Body of pancreas (tissue), 4 donors: ENCODE results near the gene AP5B1. TPM values are rescaled to one million over a fixed set of nuclear protein-coding genes. Genes with fewer than 3 reads are reported as not detected.

ENCODE experiments used
- ATAC-seq: fragments of 150-250 bp; one replicate; pipeline ENCODE4 v1.9.1; 2016
- DNase-seq, 4 donors: peaks; one replicate each; pipeline ENCODE4 v3.0.0-alpha.2; 2019
- H3K27ac ChIP-seq, 4 donors: fragments of 200-600 bp; sonication (generic); 1 replicate in 3 of 4; 2 replicates in 1 of 4; pipeline versions ENCODE4 v1.5.1 to v1.6.1; 2016 to 2019; ENCODE audit warnings: mild to moderate bottlenecking in 1 of 4, mixed read lengths in 1 of 4, moderate library complexity in 1 of 4
- H3K27me3 ChIP-seq, 2 donors: fragments of 200-600 bp; sonication (generic); one replicate each; pipeline ENCODE4 v1.6.0; 2016; ENCODE audit warnings: mild to moderate bottlenecking in 1 of 2
- H3K36me3 ChIP-seq, 2 donors: fragments of 200-600 bp; sonication (generic); replicated peaks in 1 of 2; 2 replicates each; pipeline ENCODE4 v1.5.1; 2016; ENCODE audit warnings: low read depth in 2 of 2; ENCODE audit not compliant: insufficient read depth in 1 of 2
- H3K4me1 ChIP-seq: fragments of 200-600 bp; sonication (generic); one replicate; pipeline ENCODE4 v1.6.0; 2016
- H3K4me3 ChIP-seq, 2 donors: fragments of 200-600 bp; sonication (generic); 1 replicate in 1 of 2; 2 replicates in 1 of 2; pipeline ENCODE4 v1.5.1; 2016 to 2019
- H3K9me3 ChIP-seq, 3 donors: fragments of 200-600 bp; sonication (generic); 1 replicate in 2 of 3; 2 replicates in 1 of 3; pipeline ENCODE4 v1.5.1; 2016
- POLR2A ChIP-seq, 3 donors: fragments of 450-650 bp; IDR thresholded peaks; one replicate each; pipeline ENCODE4 v1.6.1; 2016; ENCODE audit warnings: antibody characterized with exemption in 3 of 3, mild to moderate bottlenecking in 2 of 3
- WGBS, 2 donors: methylation state at CpG; one replicate each; pipeline ENCODE4 v1.1.5; 2017; 5-methylcytosine and 5-hydroxymethylcytosine counted together
- intact Hi-C: fragments of 100-400 bp; cut with DNase I; formaldehyde crosslinking; loops from one replicate; pipeline ENCODE4 v1.15.1; 2023
- total RNA-seq, 2 donors: library from RNA; depleted of rRNA; stranded (reverse); fragments of >200 nt; gene quantifications; one replicate each; pipeline ENCODE4 v1.1.0, GENCODE V29; 2016
- TF ChIP-seq, protein P1 (sequence below), 7 experiments: fragments of 450-650 bp in 4 of 7; fragments of 200-600 bp in 3 of 7; sonication (generic) in 3 of 7; IDR thresholded peaks; one replicate each; pipeline ENCODE4 v1.5.1; 2016 to 2019; ENCODE audit warnings: antibody characterized with exemption in 7 of 7

Gene AP5B1
- total RNA-seq, 2 donors from 2014 or later = 18.2 to 33.9 TPM

DNA sequence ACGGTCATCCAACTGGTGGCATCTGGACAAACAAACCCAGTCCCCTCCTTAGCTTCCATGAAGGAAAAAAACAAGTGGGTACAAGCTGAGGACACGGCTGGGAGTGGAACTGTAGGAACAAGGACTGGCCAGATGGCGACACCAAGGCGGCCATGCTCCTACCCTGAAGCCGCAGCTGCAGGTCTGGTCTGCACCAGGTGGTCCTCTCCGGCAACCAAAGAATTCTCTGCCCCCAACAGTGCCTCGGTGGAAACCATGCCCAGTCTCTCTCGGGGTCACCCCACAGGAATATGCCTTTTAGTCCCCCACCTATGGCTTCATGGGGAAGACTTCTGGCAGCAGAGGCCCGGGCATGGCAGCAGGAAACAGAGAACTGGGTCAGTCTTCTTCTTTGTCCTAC, 28.7 kb upstream of the AP5B1 start:
- ATAC-seq = no peak
- WGBS, 2 donors = 72 to 78% methylated on average over 7 to 9 of the region's 9 CpGs
- TF ChIP-seq, protein P1, sequence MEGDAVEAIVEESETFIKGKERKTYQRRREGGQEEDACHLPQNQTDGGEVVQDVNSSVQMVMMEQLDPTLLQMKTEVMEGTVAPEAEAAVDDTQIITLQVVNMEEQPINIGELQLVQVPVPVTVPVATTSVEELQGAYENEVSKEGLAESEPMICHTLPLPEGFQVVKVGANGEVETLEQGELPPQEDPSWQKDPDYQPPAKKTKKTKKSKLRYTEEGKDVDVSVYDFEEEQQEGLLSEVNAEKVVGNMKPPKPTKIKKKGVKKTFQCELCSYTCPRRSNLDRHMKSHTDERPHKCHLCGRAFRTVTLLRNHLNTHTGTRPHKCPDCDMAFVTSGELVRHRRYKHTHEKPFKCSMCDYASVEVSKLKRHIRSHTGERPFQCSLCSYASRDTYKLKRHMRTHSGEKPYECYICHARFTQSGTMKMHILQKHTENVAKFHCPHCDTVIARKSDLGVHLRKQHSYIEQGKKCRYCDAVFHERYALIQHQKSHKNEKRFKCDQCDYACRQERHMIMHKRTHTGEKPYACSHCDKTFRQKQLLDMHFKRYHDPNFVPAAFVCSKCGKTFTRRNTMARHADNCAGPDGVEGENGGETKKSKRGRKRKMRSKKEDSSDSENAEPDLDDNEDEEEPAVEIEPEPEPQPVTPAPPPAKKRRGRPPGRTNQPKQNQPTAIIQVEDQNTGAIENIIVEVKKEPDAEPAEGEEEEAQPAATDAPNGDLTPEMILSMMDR (IDR thresholded peaks at IDR 0.05) = no peak
- no peak for TF ChIP-seq POLR2A (IDR thresholded peaks at IDR 0.05)
- Histone ChIP-seq H3K4me1 (no peaks in the 10 kb centered on the region), H3K36me3 (no peaks in the 10 kb centered on the region), H3K4me3 (no peak overlapping the region), H3K27me3 (peaks cover 0 to 7% of the 10 kb centered on the region in 2 donors), H3K27ac (no peak overlapping the region), H3K9me3 (no peaks in the 10 kb centered on the region)
- intact Hi-C loops = no loop called here
- no peak for DNase-seq

DNA sequence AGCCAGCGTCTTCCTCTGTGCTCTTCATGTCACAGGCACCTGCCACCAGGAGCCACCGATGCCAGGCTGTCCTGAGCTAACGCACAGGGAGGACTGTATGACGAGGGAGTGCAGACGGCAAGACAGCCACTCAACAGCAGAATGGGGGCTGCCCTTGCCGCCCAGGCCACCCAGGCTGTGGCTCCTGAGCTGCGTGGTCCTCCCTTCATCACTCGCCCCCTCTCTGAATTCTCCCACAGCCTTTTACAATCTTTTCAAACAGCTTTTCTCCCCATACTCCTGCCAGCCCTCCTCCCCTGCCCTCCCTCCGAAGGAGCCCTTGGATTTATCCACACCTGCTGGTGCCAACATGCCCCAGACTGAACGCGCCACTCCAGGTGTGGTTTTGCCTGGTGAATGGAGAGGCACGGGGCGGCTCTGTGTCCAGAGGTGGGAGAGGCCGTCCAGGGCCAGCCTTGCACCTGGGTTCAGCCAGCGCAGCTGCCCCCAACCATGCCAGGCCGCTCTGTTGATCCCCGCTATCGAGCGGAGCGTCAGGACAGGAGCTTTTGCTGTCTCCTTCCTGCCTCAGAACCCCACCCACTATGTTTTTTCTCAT, 28.1 kb upstream of the AP5B1 start:
- peak; percentile 7 for ATAC-seq
- intact Hi-C loops = no loop called here
- H3K4me3 ChIP-seq = no peak overlapping the region
- WGBS, 2 donors = 43 to 55% methylated on average over 20 of the region's 20 CpGs
- H3K4me1 ChIP-seq = no peaks in the 10 kb centered on the region
- no peak overlapping the region for H3K27ac ChIP-seq
- H3K36me3 ChIP-seq = no peaks in the 10 kb centered on the region
- no peak for TF ChIP-seq POLR2A (IDR thresholded peaks at IDR 0.05)
- TF ChIP-seq, protein P1 (IDR thresholded peaks at IDR 0.05) = no peak
- peaks cover 0 to 13% of the 10 kb centered on the region in 2 donors for H3K27me3 ChIP-seq
- DNase-seq = peak in 1 of 4 donors; percentile 49
- H3K9me3 ChIP-seq = no peaks in the 10 kb centered on the region

DNA sequence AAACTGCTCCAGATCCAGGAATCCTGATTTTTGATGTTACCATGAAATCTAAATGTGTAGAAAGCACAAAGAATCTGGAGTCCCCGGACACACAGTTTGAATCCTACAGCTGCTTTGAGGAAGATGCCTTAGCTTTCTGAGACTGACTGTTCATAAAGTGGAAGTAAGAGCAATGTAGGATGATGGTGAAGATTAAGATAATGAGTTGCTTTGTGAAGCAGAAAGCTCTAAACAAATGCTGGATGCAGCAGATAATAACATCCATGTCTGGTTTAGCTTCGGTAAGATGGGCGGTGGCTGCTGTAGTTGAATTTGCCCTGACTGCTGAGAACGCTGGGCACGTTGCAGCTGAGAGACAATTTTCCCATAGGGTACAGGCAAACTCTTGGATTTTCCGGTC, 26.2 kb upstream of the AP5B1 start:
- peaks cover 0 to 20% of the 10 kb centered on the region in 2 donors for H3K27me3 ChIP-seq

DNA sequence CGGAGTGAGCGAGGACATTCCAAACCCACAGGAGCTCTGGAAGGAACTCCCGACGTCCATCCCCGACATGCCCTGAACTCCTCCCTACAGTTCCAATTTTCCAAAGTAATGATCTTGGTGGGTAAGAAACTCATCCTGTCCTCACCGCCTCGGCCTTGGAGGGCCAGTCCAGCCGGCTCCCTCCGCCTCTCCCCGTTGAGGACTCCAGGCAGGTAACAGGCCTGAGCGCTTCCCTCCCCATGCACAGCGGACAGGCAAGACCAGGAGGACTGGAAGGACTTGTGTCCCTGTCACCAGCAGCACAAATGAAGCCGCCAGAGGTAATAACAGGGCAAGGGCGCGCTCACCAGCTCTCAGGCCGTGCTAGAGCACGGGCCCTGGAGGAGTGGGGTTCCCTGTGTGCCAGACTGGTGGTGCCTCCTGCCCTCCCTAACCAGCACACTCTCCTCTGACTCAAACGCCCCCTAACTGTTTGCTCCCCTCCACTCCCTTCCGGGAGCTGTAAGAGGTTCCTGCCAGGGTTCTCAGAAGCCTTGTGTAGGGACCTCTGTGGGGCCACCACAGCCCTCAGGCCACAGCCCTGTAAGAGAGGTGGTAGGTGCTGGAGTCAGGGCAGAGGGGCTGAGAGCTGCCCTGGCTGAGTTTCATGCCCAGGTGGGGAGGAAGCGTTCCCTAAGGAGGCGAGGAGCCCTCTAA, 23.2 kb upstream of the AP5B1 start:
- no peak for ATAC-seq
- TF ChIP-seq, protein P1 (IDR thresholded peaks at IDR 0.05) = no peak
- TF ChIP-seq POLR2A (IDR thresholded peaks at IDR 0.05) = no peak
- Histone ChIP-seq H3K36me3 (no peaks in the 10 kb centered on the region), H3K4me1 (no peaks in the 10 kb centered on the region), H3K27ac (no peak overlapping the region), H3K4me3 (no peak overlapping the region), H3K27me3 (peaks cover 0 to 20% of the 10 kb centered on the region in 2 donors), H3K9me3 (no peaks in the 10 kb centered on the region)
- intact Hi-C loops = no loop called here
- WGBS, 2 donors = 47 to 60% methylated on average over 7 to 21 of the region's 21 CpGs
- no peak for DNase-seq

More for the DNA sequence above, 26.2 kb upstream of the AP5B1 start:
- no peak overlapping the region for H3K4me3 ChIP-seq
- H3K36me3 ChIP-seq = no peaks in the 10 kb centered on the region
- no peaks in the 10 kb centered on the region for H3K4me1 ChIP-seq
- intact Hi-C loops = no loop called here
- TF ChIP-seq, protein P1 (IDR thresholded peaks at IDR 0.05) = no peak
- no peak for TF ChIP-seq POLR2A (IDR thresholded peaks at IDR 0.05)
- no peaks in the 10 kb centered on the region for H3K9me3 ChIP-seq
- no peak for ATAC-seq
- no peak for DNase-seq
- H3K27ac ChIP-seq = no peak overlapping the region
- 57 to 61% methylated on average over 6 of the region's 6 CpGs for WGBS, 2 donors
